Measurements from ENCODE around the gene MDM1.

MDM1 gene, protein sequence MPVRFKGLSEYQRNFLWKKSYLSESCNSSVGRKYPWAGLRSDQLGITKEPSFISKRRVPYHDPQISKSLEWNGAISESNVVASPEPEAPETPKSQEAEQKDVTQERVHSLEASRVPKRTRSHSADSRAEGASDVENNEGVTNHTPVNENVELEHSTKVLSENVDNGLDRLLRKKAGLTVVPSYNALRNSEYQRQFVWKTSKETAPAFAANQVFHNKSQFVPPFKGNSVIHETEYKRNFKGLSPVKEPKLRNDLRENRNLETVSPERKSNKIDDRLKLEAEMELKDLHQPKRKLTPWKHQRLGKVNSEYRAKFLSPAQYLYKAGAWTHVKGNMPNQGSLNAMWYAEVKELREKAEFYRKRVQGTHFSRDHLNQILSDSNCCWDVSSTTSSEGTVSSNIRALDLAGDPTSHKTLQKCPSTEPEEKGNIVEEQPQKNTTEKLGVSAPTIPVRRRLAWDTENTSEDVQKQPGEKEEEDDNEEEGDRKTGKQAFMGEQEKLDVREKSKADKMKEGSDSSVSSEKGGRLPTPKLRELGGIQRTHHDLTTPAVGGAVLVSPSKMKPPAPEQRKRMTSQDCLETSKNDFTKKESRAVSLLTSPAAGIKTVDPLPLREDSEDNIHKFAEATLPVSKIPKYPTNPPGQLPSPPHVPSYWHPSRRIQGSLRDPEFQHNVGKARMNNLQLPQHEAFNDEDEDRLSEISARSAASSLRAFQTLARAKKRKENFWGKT

DNA sequence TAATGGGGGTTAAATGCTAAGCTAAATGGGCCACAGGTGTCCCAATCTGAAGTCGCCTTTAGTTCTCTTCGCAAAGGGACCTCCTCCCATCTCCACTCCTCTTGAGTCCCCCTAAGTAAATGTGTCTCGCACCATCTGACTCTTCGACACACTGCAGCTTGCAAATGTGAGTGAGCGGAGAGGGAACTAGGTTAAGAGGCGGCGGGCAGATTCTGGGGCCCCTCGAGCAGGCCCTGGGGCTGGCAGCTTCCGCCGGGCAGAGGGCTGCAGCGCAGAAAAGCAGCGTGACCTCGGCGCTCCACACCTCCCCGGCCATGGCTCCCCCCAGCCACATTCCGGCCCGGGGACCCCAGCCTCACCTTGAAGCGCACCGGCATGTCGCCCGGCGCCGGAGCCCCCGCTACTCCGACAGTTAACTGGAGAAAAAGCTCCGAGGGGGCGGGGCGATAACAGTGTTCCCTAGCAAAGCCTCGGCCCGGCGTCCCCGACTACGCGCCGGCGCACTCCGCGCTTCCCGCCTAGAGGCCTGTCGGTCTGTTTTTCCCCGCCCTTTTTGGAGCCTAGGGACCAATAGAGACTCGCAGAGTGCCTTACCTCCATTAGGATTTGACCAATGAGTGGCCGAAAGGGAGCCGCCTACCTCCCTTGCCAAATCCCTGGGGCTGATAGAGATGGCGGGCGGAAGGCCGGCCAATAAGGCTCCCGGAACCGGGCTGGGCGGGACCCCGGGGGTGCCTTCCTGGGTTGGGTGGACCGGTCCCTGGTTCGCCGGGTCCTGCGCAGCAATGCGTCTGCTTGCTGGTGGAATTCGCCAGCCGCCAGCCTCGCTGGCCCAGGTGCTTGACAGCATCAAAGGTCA is at the start of gene MDM1:
TSS of gene MDM1 (minus strand) at position 494 of the 859 bp plus-strand sequence. CDS start at position 377, 117 bp downstream.
- peak; percentile 96 for DNase-seq (ENCODE audit: low read depth)

- no peak for DNase-seq (ENCODE audit: low read depth)
Observed at GRCh38 chr12:68381476-68382219, 49.5 kb upstream of the MDM1 start.

GRCh38 chr12:68378872-68379606 is 46.9 kb upstream of the MDM1 start:
- DNase-seq (ENCODE audit: low read depth) = no peak

- DNase-seq (ENCODE audit: low read depth) = no peak
Observed at GRCh38 chr12:68377881-68378280, 45.7 kb upstream of the MDM1 start.

- no peak for DNase-seq (ENCODE audit: low read depth)
Observed at GRCh38 chr12:68376901-68377300, 44.7 kb upstream of the MDM1 start.

- DNase-seq (ENCODE audit: low read depth) = no peak
Observed at GRCh38 chr12:68375756-68376695, 43.9 kb upstream of the MDM1 start.

DNA sequence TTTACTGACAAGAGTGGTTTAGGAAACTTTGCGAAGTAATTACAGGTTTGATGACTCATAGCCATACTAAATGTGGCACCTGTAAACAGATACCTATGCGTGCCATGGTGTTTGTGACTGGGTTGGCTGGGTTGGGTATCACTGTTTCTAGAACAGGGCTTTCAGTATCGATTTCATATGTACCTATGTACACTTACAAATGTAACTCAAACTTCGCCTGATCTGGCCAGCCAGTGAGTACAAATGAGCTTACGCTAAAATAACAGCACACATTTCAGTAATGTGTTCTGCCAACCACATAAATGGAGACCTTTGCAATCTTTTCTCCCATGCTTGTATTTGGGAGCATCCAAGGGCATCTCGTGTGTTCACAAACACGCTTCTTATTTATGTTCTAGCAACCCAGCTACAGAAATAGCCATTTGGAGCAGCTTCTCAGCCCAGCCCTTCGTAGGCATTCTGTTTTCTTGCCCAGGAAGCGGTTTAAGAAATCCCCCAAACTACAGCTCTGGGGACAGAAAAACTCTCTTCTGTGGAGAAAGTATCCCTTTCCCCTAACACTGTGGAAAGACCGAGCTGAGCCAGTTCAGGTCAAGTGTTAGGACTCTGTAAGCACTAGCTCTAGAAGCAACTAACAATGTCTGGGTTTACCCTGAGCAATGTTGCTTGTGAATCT is 42.3 kb upstream of the MDM1 start:
- DNase-seq (ENCODE audit: low read depth) = no peak

DNA sequence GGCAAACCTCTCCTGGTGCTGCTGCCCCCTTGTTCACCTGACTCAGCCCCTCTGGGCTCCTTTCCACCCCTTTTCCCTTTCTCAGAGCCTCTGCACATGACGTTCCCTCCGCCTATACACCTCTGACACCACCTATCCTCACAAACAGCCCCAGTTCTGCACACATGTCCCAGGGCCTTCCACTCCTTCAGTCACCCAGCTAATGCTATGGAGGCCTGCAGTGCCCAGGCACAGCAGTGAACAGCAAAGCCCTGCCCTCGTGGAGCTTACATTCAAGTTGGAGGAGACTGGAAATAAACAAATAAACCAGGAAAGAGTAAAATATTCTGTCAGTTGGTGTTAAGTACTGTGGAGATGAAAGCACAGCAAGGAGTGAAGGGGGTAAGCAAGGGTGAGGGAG is 38.5 kb upstream of the MDM1 start:
- no peak for DNase-seq (ENCODE audit: low read depth)

- no peak for DNase-seq (ENCODE audit: low read depth)
Observed at GRCh38 chr12:68370006-68370590, 37.9 kb upstream of the MDM1 start.

DNA sequence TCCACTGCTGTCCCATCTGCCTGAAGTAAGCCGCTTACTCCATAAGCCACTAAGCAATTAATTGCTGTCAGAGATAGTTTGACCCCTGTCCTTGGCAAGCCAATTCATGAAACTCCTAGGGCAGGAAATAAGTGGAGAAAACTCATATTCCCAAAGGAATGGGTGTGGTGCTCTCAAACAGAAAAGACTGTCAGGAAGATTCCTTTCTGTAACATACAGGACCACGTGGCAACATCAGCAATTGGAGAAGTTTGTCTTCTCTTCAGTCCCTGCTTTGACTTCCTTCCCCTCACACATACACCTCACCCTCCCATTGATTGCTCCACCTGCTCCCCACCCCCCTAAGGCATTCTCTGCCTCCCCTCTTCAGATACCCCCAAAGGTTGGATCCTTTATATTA is 36.2 kb upstream of the MDM1 start:
- no peak for DNase-seq (ENCODE audit: low read depth)

GRCh38 chr12:68367903-68368302 is 35.7 kb upstream of the MDM1 start:
- DNase-seq (ENCODE audit: low read depth) = no peak

DNA sequence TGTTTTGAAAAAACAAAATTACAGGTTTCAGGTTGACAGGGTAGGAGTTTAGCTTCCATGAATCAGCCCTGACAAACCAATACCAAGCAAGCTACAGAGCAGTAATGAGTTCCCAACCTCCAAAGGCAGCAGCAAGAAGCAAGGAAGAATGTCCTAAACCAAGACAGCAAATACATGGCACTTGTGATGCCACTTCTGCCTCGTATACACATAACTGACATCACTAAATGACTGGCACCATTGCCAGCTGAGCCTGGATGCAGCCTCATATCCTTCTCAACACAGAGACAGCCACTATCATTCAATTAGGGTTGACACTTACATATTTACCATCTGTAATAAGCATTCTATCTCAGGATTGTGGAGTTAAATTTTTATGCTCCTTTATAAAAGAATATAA is 35.0 kb upstream of the MDM1 start:
- no peak for DNase-seq (ENCODE audit: low read depth)

DNA sequence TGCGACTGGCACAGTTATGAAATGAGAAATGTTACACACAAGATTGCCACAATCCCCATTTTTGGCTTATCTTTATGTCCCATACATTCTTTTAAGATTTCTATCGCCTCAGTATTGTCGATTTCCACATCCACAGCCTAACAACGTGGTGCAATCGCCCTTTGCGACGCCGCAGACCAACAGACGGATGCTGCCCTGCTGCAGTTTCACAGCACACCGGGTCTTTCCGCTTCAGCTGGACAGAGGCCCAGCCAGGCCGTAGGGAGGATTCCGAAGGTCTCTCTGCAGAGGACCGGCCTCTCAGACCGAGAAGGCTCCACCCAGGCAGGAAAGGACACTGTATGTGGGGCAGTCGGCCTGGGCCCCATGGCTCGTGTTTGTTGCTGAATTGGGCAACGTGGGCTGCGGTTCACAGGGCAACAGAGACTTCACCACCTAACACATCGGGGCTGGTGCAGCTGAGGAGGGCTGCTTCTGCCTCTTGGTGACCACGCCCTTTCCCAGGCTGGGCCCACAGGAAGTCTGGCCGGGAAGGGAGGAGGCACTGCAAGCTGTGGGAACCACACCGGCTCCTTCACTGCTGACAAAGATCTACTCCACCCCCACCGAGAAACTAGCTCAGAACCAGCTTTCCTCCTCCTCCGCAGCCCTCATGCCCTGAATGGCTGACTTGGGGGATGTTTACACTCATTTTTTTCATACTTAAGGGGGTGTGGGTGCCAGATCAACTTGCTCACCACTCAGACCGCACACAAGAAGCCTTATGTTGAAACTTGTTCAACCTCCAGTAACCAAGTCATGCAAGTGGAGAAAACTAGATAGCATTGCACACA is 32.9 kb upstream of the MDM1 start:
- peak; percentile 83 for DNase-seq (ENCODE audit: low read depth)

GRCh38 chr12:68364328-68364727 is 32.2 kb upstream of the MDM1 start:
- no peak for DNase-seq (ENCODE audit: low read depth)

DNA sequence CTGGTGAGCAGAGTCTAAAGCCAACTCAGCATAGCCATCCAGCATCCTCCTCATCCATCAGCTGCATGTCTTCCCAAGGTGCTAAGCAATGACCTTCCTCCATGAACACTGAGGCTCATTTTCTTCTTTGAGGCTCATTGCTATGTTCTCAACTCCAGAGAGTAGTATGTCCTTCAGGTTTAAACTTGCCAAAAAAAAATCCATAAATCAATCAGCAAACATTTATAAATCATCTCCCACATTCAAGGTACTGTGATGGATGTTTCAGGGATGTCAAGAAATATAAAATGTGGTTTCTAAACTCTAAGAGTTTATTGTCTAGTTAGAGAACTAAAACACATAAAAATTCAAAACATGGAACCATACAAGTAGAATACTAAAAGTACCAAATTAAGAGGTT is 29.8 kb upstream of the MDM1 start:
- no peak for DNase-seq (ENCODE audit: low read depth)

GRCh38 chr12:68359674-68360073 is 27.5 kb upstream of the MDM1 start:
- DNase-seq (ENCODE audit: low read depth) = no peak

GRCh38 chr12:68358532-68359485 is 26.6 kb upstream of the MDM1 start:
- DNase-seq (ENCODE audit: low read depth) = peak; percentile 31

Measured in stimulated activated CD8-positive, alpha-beta memory T cell treated with anti-CD3 and anti-CD28 coated beads, Interleukin-4, amount 100 ng/mL, for 24 hours (primary cell).